Measurements from ENCODE around the gene NACC2.

Gene NACC2

GRCh38 chr9:136095070-136096058 lies at the start of gene NACC2:
Gene NACC2 (minus strand): TSS chr9:136095289. CDS start chr9:136050521, 44,768 bp downstream.
- DNase-seq, result no peak

GRCh38 chr9:136144450-136144849 lies 49.4 kb upstream of the NACC2 start:
- DNase-seq, result no peak

- DNase-seq, result peak; percentile 80
Measured at GRCh38 chr9:136143215-136144001, 48.3 kb upstream of the NACC2 start.

GRCh38 chr9:136142859-136143214 lies 47.7 kb upstream of the NACC2 start:
- DNase-seq, result no peak

- DNase-seq, result no peak
Measured at GRCh38 chr9:136142414-136142796, 47.3 kb upstream of the NACC2 start.

- no peak for DNase-seq
Measured at GRCh38 chr9:136141682-136142413, 46.8 kb upstream of the NACC2 start.

GRCh38 chr9:136140966-136141365 lies 45.9 kb upstream of the NACC2 start:
- DNase-seq, result no peak

- no peak for DNase-seq
Measured at GRCh38 chr9:136140046-136140445, 45.0 kb upstream of the NACC2 start.

- peak; percentile 84 for DNase-seq
Measured at GRCh38 chr9:136138566-136138965, 43.5 kb upstream of the NACC2 start.

GRCh38 chr9:136137321-136138265 lies 42.5 kb upstream of the NACC2 start:
- DNase-seq, result no peak

GRCh38 chr9:136136127-136136925 lies 41.2 kb upstream of the NACC2 start:
- no peak for DNase-seq

GRCh38 chr9:136135326-136136126 lies 40.4 kb upstream of the NACC2 start:
- DNase-seq, result no peak

- DNase-seq, result no peak
Measured at GRCh38 chr9:136133959-136134484, 38.9 kb upstream of the NACC2 start.

- DNase-seq, result peak; percentile 72
Measured at GRCh38 chr9:136133191-136133958, 38.3 kb upstream of the NACC2 start.

- no peak for DNase-seq
Measured at GRCh38 chr9:136132512-136133050, 37.5 kb upstream of the NACC2 start.

GRCh38 chr9:136131629-136132511 lies 36.8 kb upstream of the NACC2 start:
- DNase-seq, result no peak

GRCh38 chr9:136129176-136129575 lies 34.1 kb upstream of the NACC2 start:
- no peak for DNase-seq

GRCh38 chr9:136128436-136128835 lies 33.3 kb upstream of the NACC2 start:
- no peak for DNase-seq
